HG03558 (cell line): ENCODE results near the gene CEP85L.

Experiments
- ATAC-seq: cut with Tn5 transposase; IDR thresholded peaks from one replicate; pipeline ENCODE4 v1.9.1; 2021; ENCODE audit warnings: moderate number of reproducible peaks; ENCODE audit not compliant: unreplicated experiment; ENCODE audit errors: extremely low read depth

The CEP85L gene

DNA sequence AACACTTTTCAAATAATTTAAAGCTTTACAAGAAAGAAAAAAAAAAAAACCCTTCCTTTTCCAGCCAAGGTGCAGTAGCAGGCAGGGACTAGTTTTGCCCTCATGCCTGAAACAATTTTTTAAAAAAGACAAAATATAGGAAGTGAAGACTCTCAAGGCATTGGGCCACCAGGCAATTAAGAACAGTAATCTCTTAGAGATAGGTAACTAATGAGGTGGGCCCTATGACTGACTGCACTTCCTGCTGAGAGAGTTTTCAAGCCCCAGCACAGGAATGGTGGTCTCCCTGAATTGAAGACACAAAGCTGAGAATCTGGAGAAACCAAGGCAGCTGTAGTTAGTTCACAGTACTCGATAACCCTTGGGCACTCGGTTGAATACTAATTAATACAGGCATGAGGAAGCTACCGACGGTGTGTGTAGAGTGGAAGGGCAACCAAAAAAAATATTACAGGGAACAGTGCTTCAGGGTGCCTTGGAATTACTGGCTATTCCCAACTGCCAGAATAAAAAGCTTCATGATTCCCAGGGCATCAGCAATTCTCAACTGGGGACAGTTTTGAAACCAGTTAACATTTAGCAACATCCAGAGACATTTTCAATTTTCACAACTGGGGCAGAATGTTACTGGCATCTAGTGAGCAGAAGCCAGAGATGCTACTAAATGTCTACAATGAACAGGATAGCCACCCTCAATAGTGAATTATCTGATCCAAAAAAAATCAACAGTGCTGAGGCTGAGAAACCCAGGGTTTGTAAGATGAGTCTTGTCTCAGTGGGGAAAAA, 139.3 kb downstream of the CEP85L start:
- no peak for ATAC-seq

- no peak for ATAC-seq
These were observed 142.3 kb downstream of the CEP85L start for GRCh38 chr6:118509009-118509617.

DNA sequence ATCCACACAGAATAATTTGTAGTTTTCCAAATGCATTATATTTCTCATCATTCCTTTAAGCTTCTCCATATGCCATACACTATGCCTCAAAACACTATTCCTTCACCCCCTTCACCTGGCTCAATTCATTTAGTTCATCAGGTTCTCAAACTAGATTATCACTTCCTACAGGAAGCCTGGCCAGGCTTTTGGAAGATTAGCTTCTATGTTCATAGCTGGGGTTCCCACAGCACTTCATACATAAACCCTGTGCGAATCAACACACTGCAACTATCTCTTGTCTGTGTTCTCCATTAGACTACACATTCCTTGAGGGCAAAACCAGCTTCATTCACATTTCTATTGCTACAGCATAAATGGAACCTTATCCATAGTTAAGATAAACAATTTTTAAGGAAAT, 143.8 kb downstream of the CEP85L start:
- no peak for ATAC-seq

GRCh38 chr6:118506071-118506638, 145.2 kb downstream of the CEP85L start:
- ATAC-seq = no peak

DNA sequence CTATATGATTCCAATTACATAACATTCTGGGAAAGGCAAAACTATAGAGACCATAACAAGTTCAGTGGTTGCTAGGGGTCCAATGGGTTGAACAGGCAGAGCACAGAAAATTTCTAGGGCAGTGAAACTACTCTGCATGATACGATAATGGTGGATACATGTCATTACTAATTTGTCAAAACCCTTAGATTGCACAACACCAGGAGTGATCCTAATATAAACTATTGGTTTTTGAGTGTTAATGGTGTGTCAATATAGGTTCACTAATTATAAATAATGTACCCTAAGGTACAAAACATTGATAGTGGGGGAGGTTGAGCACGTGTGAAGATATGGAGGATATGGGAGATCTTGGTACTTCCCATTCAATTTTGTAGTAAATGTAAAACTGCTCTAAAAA, 145.7 kb downstream of the CEP85L start:
- ATAC-seq = no peak

DNA sequence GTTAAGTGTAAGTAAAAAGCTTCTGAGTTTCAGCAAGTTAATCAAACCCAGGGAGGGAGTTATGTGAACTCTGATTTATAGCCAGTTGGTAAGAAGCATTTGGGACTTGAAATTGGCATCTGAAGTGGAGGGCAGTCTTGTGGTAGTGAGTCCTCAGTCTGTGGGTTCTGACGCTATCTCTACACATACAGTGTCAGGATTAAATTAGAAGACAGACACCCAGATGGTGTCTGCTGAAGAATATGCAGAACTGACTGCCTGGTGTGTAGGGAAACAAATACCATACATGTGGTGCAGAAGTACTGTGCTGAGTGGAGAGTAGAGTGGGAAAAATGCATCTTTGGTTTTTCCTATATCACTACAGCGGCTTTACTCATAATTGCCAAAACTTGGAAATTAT, 146.8 kb downstream of the CEP85L start:
- no peak for ATAC-seq

GRCh38 chr6:118502169-118502568, 149.2 kb downstream of the CEP85L start:
- no peak for ATAC-seq

- ATAC-seq = no peak
These were observed 149.6 kb downstream of the CEP85L start for GRCh38 chr6:118501765-118502164.

GRCh38 chr6:118501099-118501498, 150.3 kb downstream of the CEP85L start:
- no peak for ATAC-seq

DNA sequence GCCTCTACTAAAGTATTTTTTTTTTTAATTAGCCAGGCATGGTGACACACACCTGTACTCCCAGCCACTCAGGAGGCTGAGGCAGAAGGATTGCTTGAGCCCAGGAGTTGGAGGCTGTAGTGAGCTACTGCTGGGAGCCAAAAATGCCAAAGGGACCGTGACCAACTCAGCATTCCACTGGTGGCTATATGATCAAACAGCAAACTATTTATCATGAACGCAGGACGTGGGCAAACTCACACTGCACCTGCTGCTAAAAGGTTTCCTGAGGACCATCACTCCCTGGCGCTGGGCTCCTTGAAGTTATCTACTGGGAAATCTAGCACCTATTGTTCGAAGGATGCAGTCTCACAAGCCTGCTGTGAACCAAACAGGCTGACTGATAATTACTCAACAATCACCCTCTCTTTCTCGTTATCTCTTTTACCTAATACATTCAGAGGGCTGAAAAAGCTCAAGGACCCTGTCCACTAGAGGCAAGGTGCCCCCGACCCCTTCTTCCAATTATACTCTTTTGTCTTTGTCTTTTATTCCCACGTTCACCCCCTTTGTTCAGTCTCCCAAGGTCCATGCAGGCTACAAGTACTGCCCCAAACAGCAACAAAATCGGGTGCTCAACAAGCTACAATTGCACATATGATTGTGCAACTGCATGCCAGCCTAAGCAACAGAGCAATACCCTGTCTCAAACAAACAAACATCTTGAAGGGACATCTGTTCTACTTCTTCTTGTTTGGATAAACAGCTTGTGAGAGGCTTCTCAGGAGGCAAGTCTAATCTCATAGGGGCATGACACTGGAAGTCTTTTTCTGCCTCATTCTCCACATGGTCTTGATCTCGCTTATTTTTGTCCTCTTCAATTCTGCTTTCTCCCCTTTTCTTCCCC, 151.0 kb downstream of the CEP85L start:
- ATAC-seq = no peak

- no peak for ATAC-seq
These were observed 155.7 kb downstream of the CEP85L start for GRCh38 chr6:118495485-118496280.

DNA sequence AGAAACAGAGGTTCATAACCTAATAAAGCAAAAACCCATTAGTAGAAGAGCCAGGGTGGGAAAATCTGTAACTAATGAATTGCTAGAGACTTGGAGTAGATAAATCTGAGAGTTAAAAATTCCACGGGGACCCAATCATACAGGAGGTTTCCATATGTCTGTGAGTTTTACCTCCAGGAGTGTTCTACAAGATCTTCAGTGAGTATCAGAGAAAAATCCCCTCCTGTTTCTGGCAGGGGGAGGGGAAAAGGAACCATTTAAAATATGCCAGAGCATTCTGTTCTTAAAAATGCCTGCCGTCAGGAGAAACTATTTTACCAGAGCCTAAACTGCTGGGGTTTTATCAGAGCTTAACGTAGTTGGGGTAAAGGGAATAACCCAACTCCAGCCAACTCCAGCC, 157.3 kb downstream of the CEP85L start:
- ATAC-seq = no peak

DNA sequence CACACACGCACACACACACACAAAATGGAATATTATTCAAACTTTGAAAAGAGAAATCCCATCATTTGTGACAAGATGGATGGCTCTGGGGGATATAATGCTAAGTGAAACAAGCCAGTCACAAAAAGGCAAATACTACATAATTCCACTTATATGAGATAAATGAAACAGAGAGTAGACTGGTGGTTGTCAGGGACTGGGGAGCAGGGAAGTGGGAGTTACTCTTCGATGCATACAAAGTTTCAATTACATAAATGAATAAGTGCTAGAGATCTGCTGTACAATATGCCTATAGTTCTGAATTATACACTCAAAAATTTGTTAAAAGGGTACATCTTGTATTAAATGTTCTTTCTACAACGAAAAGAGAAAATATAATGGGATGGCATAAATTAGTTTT, 161.4 kb downstream of the CEP85L start:
- no peak for ATAC-seq

- no peak for ATAC-seq
These were observed 162.8 kb downstream of the CEP85L start for GRCh38 chr6:118488631-118489030.

- peak; percentile 92 for ATAC-seq
These were observed 165.5 kb downstream of the CEP85L start for GRCh38 chr6:118485601-118486550.

- no peak for ATAC-seq
These were observed 174.8 kb downstream of the CEP85L start for GRCh38 chr6:118476551-118476950.

DNA sequence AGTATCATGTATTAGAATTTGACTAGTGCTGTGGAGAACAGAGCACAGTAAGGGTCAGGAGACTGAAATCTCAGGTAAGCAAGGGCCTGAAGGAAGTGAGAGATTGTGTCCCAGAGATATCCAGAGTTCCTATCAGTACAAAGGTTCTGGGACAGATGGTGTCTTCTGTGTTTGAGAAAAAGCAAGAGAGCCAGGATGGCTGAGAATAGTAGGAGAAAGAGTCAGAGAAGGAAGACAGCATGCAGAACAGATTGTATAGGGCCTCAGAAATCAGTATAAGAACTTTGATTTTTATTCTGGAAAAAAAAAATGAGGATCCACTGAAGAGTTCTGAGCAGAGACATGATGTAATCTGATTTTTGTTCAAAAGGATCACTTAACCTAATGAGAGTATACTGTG, 178.1 kb downstream of the CEP85L start:
- ATAC-seq = no peak

DNA sequence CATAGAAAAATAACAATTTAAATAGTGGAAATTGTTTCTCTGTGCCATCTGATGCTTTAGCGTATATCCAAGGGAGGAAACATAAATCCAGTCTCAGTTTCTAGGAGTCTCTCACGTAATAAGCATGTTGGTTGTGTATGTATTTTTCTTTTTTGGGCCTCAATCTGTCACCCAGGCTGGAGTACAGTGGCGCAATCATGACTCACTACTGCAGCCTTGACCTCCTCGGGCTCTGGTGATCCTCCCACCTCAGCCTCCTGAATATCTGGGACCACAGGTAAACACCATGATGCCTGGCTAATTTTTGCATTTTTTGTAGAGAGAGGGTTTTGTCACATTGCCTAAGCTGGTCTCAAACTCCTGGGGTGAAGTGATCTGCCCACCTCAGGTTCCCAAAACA, 181.9 kb downstream of the CEP85L start:
- ATAC-seq = no peak
